IPS-18a (cell line): Measurements from ENCODE around the gene ECSIT.

Source experiments
- H3K27ac ChIP-seq: one replicate; pipeline ENCODE4 v1.5.1; 2013; ENCODE audit warnings: low read length
- H3K27me3 ChIP-seq: one replicate; pipeline ENCODE4 v1.6.1; 2013; ENCODE audit warnings: mild to moderate bottlenecking, low read length; ENCODE audit not compliant: control insufficient read depth, insufficient read depth
- H3K36me3 ChIP-seq: one replicate; pipeline ENCODE4 v1.6.1; 2013; ENCODE audit warnings: low read depth, low read length; ENCODE audit not compliant: control insufficient read depth
- H3K4me1 ChIP-seq: one replicate; pipeline ENCODE4 v1.6.1; 2013; ENCODE audit warnings: low read depth, low read length; ENCODE audit not compliant: control insufficient read depth
- H3K4me3 ChIP-seq: one replicate; pipeline ENCODE4 v1.5.1; 2013; ENCODE audit warnings: low read length
- H3K9ac ChIP-seq: one replicate; pipeline ENCODE4 v1.6.1; 2013; ENCODE audit warnings: mild to moderate bottlenecking, low read length, moderate library complexity
- H3K9me3 ChIP-seq: one replicate; pipeline ENCODE4 v1.6.1; 2013; ENCODE audit warnings: low read depth, low read length; ENCODE audit not compliant: control insufficient read depth

Gene ECSIT

DNA sequence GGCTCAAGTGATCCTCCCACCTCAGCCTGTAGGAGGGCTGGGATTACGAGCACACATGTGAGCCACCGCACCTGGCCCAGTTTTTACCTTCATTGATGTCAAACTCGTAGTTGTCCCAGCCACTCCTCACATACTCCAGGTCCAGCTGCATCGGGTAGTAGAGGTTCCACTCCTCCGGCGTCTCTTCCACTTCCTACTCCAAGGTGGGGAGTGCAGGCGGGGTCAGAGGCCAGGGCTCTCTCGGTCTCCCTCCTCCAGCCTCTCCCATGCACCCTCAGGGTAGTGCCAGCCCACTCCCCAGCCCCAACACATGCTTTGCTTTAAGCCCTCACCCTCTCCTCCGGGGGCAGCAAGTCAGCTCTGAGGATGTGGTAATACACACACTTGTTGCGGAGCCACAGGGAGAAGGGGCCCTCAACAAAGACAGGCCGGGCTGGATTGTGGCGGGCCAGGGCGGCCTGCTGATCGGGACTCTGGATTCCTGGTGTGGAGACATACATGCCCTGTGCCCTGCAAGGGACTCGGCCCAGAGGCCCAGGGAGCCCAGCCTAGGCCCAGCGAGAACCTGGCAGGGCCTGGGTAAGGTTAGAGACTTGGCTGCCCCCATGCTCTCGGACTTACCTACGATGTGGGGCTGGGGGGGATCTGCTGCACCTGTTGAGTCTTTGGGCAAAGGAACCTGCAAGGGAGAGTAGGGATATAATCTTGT is 21.4 kb downstream of the ECSIT start:
- Histone ChIP-seq H3K27ac (no peak overlapping the region), H3K4me1 (no peaks in the 10 kb centered on the region), H3K4me3 (no peak overlapping the region), H3K9me3 (no peaks in the 10 kb centered on the region), H3K9ac (no peak overlapping the region), H3K36me3 (no peaks in the 10 kb centered on the region), H3K27me3 (no peaks in the 10 kb centered on the region)

DNA sequence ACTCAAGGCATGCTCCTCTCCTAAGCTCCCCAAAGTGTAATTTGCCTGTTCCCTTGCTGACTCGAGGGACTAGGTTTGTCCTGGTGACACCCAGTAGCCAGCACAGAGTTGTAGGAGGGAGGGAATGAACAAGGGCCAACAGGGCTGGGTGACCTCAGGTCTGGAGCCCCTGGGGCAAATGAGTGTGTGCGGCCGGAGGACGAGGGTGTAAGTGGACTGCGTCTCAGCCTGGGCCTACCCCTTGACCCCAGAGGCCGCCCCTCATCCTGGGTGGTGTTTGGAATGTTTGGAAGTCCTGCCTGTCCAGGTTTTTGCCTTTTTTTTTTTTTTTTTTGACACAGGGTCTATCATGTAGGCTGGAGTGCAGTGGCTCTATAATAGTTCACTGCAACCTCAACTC is 22.0 kb downstream of the ECSIT start:
- H3K27ac ChIP-seq: no peak overlapping the region
- H3K27me3 ChIP-seq: no peaks in the 10 kb centered on the region
- no peaks in the 10 kb centered on the region for H3K9me3 ChIP-seq
- no peak overlapping the region for H3K9ac ChIP-seq
- H3K4me1 ChIP-seq: no peaks in the 10 kb centered on the region
- H3K4me3 ChIP-seq: no peak overlapping the region
- H3K36me3 ChIP-seq: no peaks in the 10 kb centered on the region

DNA sequence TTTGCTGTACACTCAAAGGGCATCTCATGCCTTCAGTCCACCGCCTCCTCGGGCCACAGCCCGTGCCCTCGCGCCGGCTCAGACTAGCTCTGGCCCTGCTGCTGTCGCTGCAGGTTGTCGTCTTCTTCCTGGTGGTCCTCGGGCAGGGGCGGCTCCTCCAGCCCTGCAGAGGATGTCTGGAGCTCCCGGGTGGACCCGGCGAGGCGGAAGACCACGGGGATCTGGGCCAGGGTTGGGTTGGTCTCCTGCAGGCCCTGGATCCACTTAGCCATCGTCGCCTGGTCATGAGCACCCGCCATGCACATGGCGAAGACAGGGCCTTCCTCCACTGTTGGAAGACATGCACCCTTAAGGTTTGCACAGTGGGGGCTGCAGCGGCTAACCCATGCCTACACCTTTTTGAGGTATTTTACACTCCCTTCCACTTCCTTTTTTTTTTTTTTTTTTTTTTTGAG is 22.8 kb downstream of the ECSIT start:
- Histone ChIP-seq H3K27me3 (no peaks in the 10 kb centered on the region), H3K9me3 (no peaks in the 10 kb centered on the region), H3K36me3 (no peaks in the 10 kb centered on the region), H3K4me1 (no peaks in the 10 kb centered on the region), H3K4me3 (peak overlapping the region; percentile 77), H3K27ac (no peak overlapping the region), H3K9ac (peak overlapping the region; percentile 90)

DNA sequence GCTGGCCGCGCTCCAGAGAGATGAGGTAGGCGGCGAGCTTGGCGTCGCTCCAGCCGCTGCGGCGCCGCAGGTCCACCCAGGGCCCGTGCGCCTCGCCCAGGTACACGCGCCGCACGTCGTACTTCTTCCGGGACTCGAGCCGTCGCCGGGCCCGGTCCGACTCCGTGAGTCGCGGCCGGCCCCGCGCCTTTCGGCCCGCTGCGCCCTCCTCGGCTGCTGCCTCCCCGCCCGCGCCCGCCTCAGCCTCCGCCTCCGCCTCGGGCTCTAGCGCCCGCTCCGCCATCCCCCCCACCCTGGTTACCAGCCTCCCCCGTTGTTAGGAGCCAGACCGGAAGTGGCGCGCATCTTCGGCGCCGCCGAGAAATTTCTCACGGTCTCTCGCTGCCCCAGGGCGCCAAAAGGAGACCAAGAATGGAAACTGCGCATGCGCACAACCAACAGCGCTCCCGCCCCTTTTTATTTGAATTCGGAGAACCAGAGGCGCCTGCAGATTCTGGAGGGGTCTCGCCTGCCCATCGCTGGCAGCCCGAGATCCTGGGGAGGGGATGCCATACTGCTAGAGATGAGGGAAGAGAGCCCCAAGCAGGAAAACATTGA is 23.3 kb downstream of the ECSIT start, which contains the start of gene ZNF653:
Gene ZNF653, minus strand, starts transcription at position 336 of the 597 bp plus-strand sequence. Its CDS starts 53 bp downstream, at position 283.
- H3K36me3 ChIP-seq: no peaks in the 10 kb centered on the region
- H3K4me3 ChIP-seq: peak within 1 kb of the TSS; percentile 77
- H3K9ac ChIP-seq: peak within 1 kb of the TSS; percentile 90
- peak within 1 kb of the TSS; percentile 56 for H3K27ac ChIP-seq
- no peaks in the 10 kb centered on the region for H3K27me3 ChIP-seq
- no peaks in the 10 kb centered on the region for H3K9me3 ChIP-seq
- no peaks in the 10 kb centered on the region for H3K4me1 ChIP-seq

DNA sequence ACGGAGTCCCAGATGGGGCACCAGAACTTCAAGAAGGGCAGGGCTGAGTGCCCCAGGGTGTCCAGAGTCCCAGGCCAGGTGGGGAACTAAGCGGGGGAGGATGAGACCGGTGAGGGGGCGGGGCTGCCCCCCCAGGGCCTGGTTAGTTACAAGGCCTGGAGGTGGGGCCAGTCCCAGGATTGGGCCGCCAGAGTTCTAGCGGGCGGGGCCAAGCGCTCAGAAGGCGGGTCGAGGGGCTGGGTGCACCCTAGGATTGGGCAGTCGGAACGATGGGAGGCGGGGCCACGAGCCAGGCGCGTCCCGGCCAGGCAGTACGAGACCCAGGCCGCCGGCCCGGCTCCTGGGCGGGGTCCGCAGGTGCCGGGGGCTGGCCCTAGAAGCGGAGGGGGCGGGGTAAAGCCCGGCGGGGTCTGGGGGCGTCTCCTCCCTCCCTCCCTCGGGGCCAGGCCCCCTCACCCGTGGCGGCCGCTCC is 23.9 kb downstream of the ECSIT start:
- H3K4me1 ChIP-seq: no peaks in the 10 kb centered on the region
- peak overlapping the region; percentile 90 for H3K9ac ChIP-seq
- H3K36me3 ChIP-seq: no peaks in the 10 kb centered on the region
- H3K27ac ChIP-seq: peak overlapping the region; percentile 56
- H3K27me3 ChIP-seq: no peaks in the 10 kb centered on the region
- H3K4me3 ChIP-seq: peak overlapping the region; percentile 77
- H3K9me3 ChIP-seq: no peaks in the 10 kb centered on the region

DNA sequence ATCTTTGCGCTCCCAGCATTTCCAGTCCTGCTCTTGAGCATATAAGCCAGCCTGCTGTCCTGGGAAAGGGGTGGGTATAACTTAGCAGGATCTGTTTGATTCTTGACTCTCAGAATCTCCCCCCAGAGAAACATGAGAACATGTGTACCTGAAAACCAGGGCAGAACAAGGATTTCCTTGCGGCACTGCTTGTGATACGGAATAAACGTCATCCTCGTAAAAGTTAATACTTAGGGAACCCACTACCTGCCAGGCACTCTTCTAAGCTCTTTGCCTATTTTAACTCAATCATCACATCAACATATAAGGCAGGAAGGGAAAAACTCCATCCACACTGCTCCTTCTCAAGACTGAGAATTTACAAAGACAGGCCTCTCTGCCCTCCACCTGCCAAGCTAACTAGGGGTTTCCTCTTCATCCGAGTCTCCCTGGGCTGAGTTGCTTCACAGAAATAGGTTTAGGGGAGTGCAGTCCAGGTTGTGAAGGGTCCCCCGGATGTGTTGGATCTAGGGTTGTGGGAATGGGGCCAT is 24.4 kb downstream of the ECSIT start:
- Histone ChIP-seq H3K27ac (peak overlapping the region; percentile 56), H3K4me1 (no peaks in the 10 kb centered on the region), H3K9me3 (no peaks in the 10 kb centered on the region), H3K27me3 (no peaks in the 10 kb centered on the region), H3K36me3 (no peaks in the 10 kb centered on the region), H3K4me3 (peak overlapping the region; percentile 77), H3K9ac (peak overlapping the region; percentile 90)

DNA sequence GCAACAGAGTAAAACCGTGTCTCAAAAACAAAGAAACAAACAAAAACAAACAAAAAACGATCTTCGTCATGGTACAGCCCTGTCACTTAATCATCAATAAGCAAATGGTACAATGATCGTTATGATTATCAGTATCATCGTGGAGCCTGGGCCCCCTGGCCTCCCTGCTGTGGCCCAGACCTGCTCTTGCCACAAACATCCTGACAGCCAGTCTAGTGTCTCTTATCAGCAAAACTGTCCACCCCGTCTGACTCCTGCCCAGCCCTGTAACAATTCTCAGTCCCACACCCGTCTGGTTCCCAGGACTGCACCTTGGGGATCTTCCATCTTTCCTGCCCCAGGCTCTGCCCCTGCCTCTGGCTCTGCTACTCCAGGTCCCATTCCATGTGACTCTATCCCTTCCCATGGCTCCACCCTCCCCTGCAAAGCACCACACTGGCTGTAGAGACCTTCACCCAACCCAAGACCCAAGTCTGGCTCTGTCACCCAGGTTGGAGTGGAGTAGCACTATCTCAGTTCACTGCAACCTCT is 29.0 kb downstream of the ECSIT start:
- Histone ChIP-seq H3K27me3 (no peaks in the 10 kb centered on the region), H3K36me3 (peaks cover 4% of the 10 kb centered on the region)

DNA sequence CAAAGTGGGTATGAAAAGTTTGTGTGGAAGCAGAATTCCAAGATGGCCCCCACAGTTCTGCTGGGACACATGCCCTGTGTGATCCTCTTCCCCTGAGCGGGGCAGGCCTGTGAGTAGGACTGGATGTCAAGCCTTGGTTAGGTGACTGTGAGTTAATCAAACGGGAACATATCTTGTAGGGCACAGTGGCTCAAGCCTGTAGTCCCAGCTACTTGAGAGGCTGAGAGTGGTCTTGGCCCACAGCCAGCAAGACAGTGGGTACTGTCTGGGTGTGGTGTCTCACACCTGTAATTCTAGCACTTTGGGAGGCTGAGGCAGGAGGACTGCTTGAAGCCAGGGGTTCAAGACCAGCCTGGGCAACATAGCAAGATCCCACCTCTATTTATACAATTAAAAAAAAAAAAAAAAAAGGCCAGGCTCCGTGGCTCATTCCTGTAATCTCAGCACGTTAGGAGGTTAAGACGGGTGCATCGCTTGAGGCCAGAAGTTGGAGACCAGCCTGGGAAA is 29.7 kb downstream of the ECSIT start:
- H3K4me1 ChIP-seq: no peaks in the 10 kb centered on the region
- H3K9me3 ChIP-seq: no peaks in the 10 kb centered on the region
- H3K4me3 ChIP-seq: no peak overlapping the region
- no peak overlapping the region for H3K27ac ChIP-seq
- no peaks in the 10 kb centered on the region for H3K27me3 ChIP-seq
- peaks cover 4% of the 10 kb centered on the region for H3K36me3 ChIP-seq
- no peak overlapping the region for H3K9ac ChIP-seq

More for the DNA sequence above, 29.0 kb downstream of the ECSIT start:
- Histone ChIP-seq H3K27ac (no peak overlapping the region), H3K4me3 (no peak overlapping the region), H3K9ac (no peak overlapping the region), H3K4me1 (no peaks in the 10 kb centered on the region), H3K9me3 (no peaks in the 10 kb centered on the region)

DNA sequence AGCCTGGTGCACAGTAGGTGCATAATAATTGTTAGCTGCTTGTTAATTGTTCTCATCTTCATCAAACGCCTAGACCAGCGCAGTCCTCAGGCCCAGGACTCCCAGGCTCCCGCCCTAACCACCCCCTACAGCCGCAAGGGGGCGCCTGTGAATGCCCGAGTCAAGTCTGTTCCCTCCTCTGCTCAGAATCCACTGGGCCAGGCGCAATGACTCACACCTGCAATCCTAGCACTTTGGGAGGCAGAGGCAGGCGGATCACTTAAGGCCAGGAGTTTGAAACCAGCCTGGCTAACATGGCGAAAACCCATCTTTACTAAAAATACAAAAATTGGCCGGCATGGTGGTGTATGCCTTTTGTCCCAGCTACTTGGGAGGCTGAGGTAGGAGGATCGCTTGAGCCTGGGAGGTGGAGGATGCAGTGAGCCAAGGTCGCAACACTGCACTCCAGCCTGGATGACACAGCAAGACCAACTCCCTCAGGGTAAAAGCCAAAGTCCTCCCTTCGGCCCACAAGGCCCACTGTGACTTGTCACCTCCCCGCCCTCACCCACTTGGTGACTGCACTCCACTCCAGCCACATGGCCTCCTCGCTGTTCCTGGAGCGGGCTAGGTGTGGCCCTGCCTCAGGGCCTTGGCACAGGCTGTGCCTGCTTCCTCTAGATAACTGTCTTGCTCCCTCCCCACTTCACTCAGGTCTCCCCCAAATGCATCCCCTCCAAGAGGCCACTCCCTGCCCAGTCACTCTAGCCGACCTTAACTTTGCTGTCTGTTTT is 32.4 kb downstream of the ECSIT start:
- H3K9ac ChIP-seq: no peak overlapping the region
- H3K36me3 ChIP-seq: peaks cover 4% of the 10 kb centered on the region
- H3K27ac ChIP-seq: no peak overlapping the region
- H3K9me3 ChIP-seq: no peaks in the 10 kb centered on the region
- H3K27me3 ChIP-seq: no peaks in the 10 kb centered on the region
- no peak overlapping the region for H3K4me3 ChIP-seq
- H3K4me1 ChIP-seq: no peaks in the 10 kb centered on the region

DNA sequence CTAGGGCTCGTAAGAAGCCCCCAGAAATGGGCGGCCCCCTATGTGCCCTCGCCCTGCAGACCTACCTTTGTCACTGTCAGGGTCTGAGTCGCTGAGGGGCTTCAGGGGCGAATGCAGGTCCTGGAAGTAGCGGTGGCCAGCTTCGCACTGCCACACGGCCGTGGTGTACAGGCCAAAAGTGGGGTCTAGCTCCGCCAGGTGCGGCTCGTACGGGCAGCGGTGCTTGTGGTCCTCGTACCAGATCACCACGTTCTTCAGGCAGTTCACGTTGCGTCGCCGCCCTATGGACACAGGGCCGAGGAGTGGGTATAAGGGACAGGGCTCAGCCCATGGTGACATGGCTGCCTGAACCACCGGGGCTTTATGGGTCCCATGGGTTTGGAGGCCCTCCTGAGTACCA is 33.0 kb downstream of the ECSIT start:
- peaks cover 4% of the 10 kb centered on the region for H3K36me3 ChIP-seq
- H3K9ac ChIP-seq: no peak overlapping the region
- H3K9me3 ChIP-seq: no peaks in the 10 kb centered on the region

DNA sequence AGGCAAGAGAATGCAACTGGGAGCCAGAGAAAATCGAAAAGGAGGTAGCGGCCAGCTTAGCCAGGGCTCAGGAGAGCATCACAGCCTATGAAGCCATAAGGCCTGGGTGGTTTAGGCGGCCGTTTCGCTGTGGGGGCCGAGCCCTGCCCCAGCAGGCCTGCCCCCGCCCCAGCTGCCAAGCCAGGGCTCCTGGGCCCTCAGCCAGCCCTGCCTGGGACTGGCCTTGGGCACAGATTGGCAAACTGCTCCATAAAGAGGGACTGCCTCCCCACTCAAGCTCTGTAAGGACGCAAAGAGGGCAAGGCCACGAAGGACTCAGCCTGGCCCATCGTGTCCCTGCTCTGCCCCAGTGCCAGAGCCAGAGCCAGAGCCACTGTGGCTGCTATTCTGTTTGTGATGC is 33.5 kb downstream of the ECSIT start:
- no peaks in the 10 kb centered on the region for H3K9me3 ChIP-seq
- H3K9ac ChIP-seq: no peak overlapping the region
- no peaks in the 10 kb centered on the region for H3K27me3 ChIP-seq
- no peaks in the 10 kb centered on the region for H3K4me1 ChIP-seq
- H3K27ac ChIP-seq: no peak overlapping the region
- peaks cover 4% of the 10 kb centered on the region for H3K36me3 ChIP-seq
- no peak overlapping the region for H3K4me3 ChIP-seq

More for the DNA sequence above, 33.0 kb downstream of the ECSIT start:
- H3K27me3 ChIP-seq: no peaks in the 10 kb centered on the region
- H3K27ac ChIP-seq: no peak overlapping the region
- H3K4me1 ChIP-seq: no peaks in the 10 kb centered on the region
- no peak overlapping the region for H3K4me3 ChIP-seq
